OCI-LY1 (cell line): Measurements from ENCODE around the gene CA6.

Source experiments
- EZH2 ChIP-seq: fragments of 200-600 bp; sonication (generic), shearing (Covaris generic); IDR thresholded peaks from 2 replicates; pipeline ENCODE4 v1.8.0; 2017; ENCODE audit warnings: borderline replicate concordance, mixed run types, mild to moderate bottlenecking, antibody characterized with exemption, low read length, moderate library complexity, mixed read lengths
- TF ChIP-seq, protein P1 (sequence below): fragments of 200-600 bp; sonication (generic), shearing (Covaris generic); IDR thresholded peaks from 2 replicates; pipeline ENCODE4 v1.5.1; 2017; ENCODE audit warnings: mild to moderate bottlenecking, antibody characterized with exemption, low read length, moderate library complexity, mixed read lengths

- TF ChIP-seq, protein P1, sequence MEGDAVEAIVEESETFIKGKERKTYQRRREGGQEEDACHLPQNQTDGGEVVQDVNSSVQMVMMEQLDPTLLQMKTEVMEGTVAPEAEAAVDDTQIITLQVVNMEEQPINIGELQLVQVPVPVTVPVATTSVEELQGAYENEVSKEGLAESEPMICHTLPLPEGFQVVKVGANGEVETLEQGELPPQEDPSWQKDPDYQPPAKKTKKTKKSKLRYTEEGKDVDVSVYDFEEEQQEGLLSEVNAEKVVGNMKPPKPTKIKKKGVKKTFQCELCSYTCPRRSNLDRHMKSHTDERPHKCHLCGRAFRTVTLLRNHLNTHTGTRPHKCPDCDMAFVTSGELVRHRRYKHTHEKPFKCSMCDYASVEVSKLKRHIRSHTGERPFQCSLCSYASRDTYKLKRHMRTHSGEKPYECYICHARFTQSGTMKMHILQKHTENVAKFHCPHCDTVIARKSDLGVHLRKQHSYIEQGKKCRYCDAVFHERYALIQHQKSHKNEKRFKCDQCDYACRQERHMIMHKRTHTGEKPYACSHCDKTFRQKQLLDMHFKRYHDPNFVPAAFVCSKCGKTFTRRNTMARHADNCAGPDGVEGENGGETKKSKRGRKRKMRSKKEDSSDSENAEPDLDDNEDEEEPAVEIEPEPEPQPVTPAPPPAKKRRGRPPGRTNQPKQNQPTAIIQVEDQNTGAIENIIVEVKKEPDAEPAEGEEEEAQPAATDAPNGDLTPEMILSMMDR, result no peak
- no peak for TF ChIP-seq EZH2
Observed at GRCh38 chr1:8981169-8981568, 35.5 kb downstream of the CA6 start.
